ENCODE results near the gene MRPS27. TPM values are rescaled to one million over a fixed set of nuclear protein-coding genes. Genes with fewer than 3 reads are reported as not detected.

The MRPS27 gene
- total RNA-seq, 2 experiments from 2014 or later, result 25.0 to 26.1 TPM

DNA sequence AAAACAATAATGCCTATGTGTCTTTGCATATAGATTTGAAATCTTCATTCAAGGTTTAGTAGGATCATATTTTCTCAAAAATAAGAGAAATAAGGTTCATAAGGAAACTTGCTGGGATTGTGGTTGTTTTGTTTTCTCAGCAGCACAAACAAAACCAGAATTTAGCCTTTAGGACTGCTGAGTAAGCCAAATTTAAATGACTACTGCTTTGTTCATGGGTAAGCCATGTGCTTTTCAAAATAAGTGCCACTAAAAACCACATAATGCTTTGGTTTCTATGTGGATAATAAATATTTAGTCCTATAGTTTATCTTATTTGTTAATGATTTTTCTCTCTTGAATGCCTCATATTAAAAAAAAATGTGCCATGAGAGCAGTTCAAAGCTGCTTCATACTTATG is 38.9 kb upstream of the MRPS27 start:
- no peaks in the 10 kb centered on the region for H3K4me1 ChIP-seq (ENCODE audit: insufficient read depth, low read length)
- H3K27ac ChIP-seq (ENCODE audit: low read depth in 1 of 2, low read length in 2 of 2), result no peak overlapping the region
- Mint-ChIP-seq H3K36me3 (ENCODE audit: low read depth) (peaks cover 56% of the 10 kb centered on the region), H3K4me1 (ENCODE audit: low read depth) (no peaks in the 10 kb centered on the region), H3K4me3 (no peak overlapping the region), H3K27me3 (no peaks in the 10 kb centered on the region), H3K27ac (no peak overlapping the region), H3K9me3 (no peaks in the 10 kb centered on the region)
- intact Hi-C loops (cut with DNase I, micrococcal nuclease), result no loop called here
- H3K9me3 ChIP-seq (ENCODE audit: control insufficient read depth in 1 of 2, insufficient read depth in 1 of 2, low read length in 2 of 2), result no peaks in the 10 kb centered on the region
- no peaks in the 10 kb centered on the region for H3K27me3 ChIP-seq (ENCODE audit: control insufficient read depth in 1 of 2, insufficient read depth in 2 of 2, low read length in 2 of 2)
- ATAC-seq (ENCODE audit: poor library complexity), result no peak
- peaks cover 18% of the 10 kb centered on the region for H3K36me3 ChIP-seq (ENCODE audit: insufficient read depth, low read length)
- POLR2A ChIA-PET, result no interaction called here
- DNase-seq, result no peak
- H3K4me3 ChIP-seq (ENCODE audit: low read length), result no peak overlapping the region
- CTCF ChIA-PET, result no interaction called here
- no peak for TF ChIP-seq CTCF (IDR thresholded peaks at IDR 0.05)

DNA sequence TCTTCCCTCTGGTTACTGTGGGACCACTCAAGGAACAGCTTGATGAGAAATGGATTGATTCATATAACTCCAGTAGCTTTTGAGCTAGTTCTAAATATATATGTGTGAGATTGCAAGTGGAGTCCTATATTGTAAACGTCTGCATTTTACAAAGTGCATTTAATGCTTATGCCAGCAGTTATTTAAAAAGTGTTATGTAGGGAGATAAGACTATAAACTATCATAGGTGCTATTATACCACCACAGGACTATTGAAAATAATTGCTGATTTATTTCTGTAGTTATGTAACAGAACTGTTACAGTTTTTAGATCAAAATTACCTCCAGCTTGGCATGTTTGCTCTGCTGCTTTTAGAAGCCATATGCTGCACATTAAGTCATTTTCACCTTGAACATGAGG is 36.3 kb upstream of the MRPS27 start:
- H3K4me3 Mint-ChIP-seq, result no peak overlapping the region
- ATAC-seq (ENCODE audit: poor library complexity) (no peak), DNase-seq (no peak)
- peaks cover 53% of the 10 kb centered on the region for H3K36me3 Mint-ChIP-seq (ENCODE audit: low read depth)
- H3K4me3 ChIP-seq (ENCODE audit: low read length), result no peak overlapping the region
- H3K36me3 ChIP-seq (ENCODE audit: insufficient read depth, low read length), result peaks cover 18% of the 10 kb centered on the region
- H3K27ac ChIP-seq (ENCODE audit: low read depth in 1 of 2, low read length in 2 of 2), result no peak overlapping the region
- H3K4me1 ChIP-seq (ENCODE audit: insufficient read depth, low read length), result no peaks in the 10 kb centered on the region
- ChIA-PET POLR2A (no interaction called here), CTCF (interaction anchor here (1.5 kb wide), 1 partner anchor 10 kb away, joined by 4 read pairs; no protein-coding TSS in a partner anchor)
- no peak for TF ChIP-seq CTCF (IDR thresholded peaks at IDR 0.05)
- H3K9me3 Mint-ChIP-seq, result no peaks in the 10 kb centered on the region
- no peaks in the 10 kb centered on the region for H3K9me3 ChIP-seq (ENCODE audit: control insufficient read depth in 1 of 2, insufficient read depth in 1 of 2, low read length in 2 of 2)
- H3K4me1 Mint-ChIP-seq (ENCODE audit: low read depth), result no peaks in the 10 kb centered on the region
- no peaks in the 10 kb centered on the region for H3K27me3 ChIP-seq (ENCODE audit: control insufficient read depth in 1 of 2, insufficient read depth in 2 of 2, low read length in 2 of 2)
- no peaks in the 10 kb centered on the region for H3K27me3 Mint-ChIP-seq
- intact Hi-C loops (cut with DNase I, micrococcal nuclease), result no loop called here
- H3K27ac Mint-ChIP-seq, result no peak overlapping the region

DNA sequence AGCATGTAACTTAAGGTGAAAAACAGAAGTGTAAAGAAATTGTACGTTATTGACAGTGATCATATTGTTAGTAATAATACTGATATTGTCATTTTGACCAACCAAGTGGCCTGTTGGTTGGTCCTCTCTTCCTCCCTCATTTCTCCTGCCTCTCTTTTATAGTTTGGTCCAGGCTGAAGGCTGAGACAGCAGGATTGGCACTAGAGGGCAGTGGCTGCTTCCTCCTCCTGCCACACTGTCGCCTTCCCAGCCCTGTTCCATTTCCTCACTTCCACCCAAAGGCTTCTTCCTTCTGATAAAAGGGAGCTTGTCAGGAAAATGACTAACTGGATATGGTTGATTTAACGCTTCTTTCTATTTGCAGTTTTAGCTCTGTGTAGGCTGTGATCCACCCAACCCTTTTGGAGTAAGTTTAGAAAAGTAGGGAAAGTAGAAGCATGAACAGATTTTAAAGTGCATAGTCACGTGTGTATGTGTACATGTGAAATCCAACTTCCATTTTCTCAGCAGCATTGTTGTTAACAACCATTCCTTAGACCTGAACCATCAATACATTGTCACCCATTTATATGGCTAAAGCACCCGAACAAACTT is 35.8 kb upstream of the MRPS27 start:
- ChIA-PET CTCF (interaction anchor here (1.5 kb wide), 1 partner anchor 10 kb away, joined by 4 read pairs; no protein-coding TSS in a partner anchor), POLR2A (no interaction called here)
- no peak for TF ChIP-seq CTCF (IDR thresholded peaks at IDR 0.05)
- H3K4me3 ChIP-seq (ENCODE audit: low read length), result no peak overlapping the region
- no peaks in the 10 kb centered on the region for H3K9me3 Mint-ChIP-seq
- peaks cover 47% of the 10 kb centered on the region for H3K36me3 Mint-ChIP-seq (ENCODE audit: low read depth)
- H3K36me3 ChIP-seq (ENCODE audit: insufficient read depth, low read length), result peaks cover 18% of the 10 kb centered on the region
- intact Hi-C loops (cut with DNase I, micrococcal nuclease), result no loop called here
- ATAC-seq (ENCODE audit: poor library complexity) (no peak), DNase-seq (no peak)
- no peaks in the 10 kb centered on the region for H3K27me3 ChIP-seq (ENCODE audit: control insufficient read depth in 1 of 2, insufficient read depth in 2 of 2, low read length in 2 of 2)
- H3K4me1 ChIP-seq (ENCODE audit: insufficient read depth, low read length), result no peaks in the 10 kb centered on the region
- H3K27me3 Mint-ChIP-seq, result no peaks in the 10 kb centered on the region
- H3K27ac Mint-ChIP-seq, result no peak overlapping the region
- H3K4me3 Mint-ChIP-seq, result no peak overlapping the region
- no peaks in the 10 kb centered on the region for H3K9me3 ChIP-seq (ENCODE audit: control insufficient read depth in 1 of 2, insufficient read depth in 1 of 2, low read length in 2 of 2)
- no peak overlapping the region for H3K27ac ChIP-seq (ENCODE audit: low read depth in 1 of 2, low read length in 2 of 2)
- H3K4me1 Mint-ChIP-seq (ENCODE audit: low read depth), result no peaks in the 10 kb centered on the region

Measured in CD4-positive, alpha-beta T cell (primary cell).